GM21515 (cell line): Measurements from ENCODE around the gene PCTP.

ENCODE experiments used
- ATAC-seq: cut with Tn5 transposase; IDR thresholded peaks from one replicate; pipeline ENCODE4 v1.9.1; 2021; ENCODE audit not compliant: unreplicated experiment

The PCTP gene

DNA sequence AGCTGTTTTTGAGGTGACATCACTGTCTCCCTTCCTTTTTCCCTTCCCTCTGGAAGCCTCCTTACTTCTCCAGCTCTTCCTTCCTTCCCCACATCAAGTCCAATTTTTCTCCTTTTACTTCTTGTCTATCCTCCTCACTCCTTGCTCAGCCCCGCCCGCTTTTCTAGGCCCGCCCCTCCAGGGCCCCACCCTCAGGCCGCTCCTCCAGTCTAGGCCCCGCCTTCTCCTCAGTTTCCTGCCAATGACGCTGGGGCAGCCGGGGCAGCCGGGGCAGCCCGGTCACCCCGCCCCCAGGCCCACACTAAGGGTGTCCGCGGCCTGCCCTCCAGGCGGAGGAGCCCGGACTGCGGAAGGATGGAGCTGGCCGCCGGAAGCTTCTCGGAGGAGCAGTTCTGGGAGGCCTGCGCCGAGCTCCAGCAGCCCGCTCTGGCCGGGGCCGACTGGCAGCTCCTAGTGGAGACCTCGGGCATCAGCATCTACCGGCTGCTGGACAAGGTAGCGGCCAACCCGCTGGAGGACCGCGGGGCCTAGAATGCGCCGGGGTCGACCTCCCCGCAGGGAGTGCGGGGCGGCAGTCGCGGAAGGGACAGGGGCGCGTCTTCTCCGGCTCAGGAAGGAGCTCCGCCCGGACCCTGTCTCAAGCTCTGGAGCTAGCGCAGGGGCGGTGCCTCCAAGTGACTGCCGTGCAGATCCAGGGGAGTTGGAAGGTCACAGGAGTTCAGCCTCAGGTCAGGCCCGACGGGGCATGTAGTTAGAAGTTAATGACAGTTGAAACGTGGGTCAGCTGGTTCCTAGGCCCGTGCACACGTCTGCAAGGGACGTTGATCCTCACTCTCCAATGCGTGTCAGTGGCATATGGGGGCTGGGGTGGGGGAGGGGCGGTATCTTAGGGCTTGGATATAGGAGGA is at the start of gene PCTP:
TSS of gene PCTP (plus strand) at position 302 of the 908 bp plus-strand sequence. CDS start at position 355, 53 bp downstream.
- peak; percentile 99 for ATAC-seq

DNA sequence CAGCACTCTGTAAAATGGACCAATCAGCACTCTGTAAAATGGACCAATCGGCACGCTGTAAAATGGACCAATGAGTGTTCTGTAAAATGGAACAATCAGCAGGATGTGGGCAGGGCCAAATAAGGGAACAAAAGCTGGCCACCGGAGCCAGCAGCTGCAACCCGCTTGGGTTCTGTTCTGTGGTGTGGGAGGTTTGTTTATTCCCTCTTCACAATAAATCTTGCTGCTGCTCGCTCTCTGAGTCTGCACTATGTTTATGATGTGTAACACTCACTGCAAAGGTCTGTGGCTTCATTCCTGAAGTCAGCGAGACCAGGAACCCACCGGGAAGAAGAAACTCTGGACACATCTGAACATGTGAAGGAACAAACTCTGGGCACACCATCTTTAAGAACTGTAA is 48.7 kb upstream of the PCTP start:
- no peak for ATAC-seq

DNA sequence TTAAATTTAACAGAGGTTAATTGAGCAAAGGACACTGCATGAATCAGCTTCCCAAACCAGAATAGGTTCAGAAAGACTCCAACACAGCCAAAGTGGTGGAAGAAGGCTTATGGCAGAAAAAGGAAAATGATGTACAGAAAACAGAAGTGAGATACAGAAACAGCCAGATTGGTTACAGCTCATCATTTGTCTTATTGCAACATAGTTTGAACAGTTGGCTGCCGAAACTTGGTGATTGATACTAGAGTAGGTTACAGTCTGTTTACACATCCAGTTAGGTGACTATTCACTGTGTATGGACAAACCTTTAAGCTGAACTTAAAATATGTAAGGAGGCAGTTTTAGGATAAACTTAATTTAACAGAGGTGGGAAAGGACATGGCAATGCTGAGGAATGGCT is 46.5 kb upstream of the PCTP start:
- no peak for ATAC-seq

DNA sequence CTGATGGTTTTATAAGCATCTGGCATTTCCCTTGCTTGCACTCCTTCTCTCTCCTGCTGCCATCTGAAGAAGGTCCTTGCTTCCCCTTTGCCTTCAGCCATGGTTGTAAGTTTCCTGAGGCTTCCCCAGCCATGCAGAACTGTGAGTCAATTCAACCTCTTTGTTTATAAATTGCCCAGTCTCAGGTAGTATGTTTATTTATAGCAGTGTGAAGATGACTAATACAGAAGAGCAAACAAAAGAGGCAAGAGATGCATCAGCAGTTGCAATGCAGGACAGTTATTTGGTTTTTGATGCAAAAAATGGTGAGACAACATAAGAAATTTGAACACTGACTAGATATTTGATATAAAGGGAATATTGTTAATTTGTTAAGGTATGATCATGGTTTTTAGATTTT is 45.0 kb upstream of the PCTP start:
- ATAC-seq = no peak

DNA sequence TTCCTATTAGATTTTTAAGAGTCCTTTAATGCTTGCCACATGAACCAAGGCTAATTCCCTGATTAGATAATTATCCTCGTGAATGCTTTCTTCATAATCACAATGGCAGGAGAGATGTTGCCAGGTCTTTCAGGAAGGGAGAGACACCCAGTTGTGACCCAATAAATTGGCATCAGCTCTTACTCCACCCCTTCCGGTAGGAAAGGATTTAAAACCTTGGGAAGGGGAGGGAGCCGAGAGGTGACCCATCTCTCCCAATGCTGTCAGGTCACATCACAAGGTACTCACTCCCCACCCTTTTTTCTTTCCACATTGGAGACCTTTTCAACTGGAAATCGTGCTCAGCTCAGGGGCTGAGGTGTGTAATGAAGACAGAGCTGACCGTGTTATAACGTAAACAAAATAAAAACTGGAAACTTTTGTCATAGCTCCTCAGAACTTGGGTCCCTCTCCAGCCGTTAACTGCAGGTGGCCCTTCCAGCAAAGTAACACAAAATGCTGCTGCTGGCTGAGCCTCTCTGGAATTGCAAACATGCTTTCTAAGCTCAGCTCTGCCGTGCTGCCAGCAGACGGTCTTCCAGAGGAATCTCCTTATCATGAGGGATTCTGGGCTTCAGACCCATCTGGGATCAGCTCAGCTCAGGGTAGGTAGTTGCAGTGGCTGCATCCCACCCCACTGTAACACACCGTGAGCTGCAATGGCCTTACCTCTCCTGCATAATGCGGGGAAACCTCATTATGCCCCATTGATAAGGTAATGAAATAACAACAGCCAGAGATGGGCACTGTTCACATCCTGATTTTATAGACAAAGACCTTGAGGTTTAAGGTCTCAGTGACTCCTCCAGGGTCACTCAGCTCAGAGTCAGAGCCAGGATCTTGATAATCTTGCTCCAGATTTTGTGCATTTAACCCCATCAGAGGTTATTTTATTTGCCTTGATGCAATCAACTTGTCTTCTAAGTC is 43.8 kb upstream of the PCTP start:
- ATAC-seq = no peak

DNA sequence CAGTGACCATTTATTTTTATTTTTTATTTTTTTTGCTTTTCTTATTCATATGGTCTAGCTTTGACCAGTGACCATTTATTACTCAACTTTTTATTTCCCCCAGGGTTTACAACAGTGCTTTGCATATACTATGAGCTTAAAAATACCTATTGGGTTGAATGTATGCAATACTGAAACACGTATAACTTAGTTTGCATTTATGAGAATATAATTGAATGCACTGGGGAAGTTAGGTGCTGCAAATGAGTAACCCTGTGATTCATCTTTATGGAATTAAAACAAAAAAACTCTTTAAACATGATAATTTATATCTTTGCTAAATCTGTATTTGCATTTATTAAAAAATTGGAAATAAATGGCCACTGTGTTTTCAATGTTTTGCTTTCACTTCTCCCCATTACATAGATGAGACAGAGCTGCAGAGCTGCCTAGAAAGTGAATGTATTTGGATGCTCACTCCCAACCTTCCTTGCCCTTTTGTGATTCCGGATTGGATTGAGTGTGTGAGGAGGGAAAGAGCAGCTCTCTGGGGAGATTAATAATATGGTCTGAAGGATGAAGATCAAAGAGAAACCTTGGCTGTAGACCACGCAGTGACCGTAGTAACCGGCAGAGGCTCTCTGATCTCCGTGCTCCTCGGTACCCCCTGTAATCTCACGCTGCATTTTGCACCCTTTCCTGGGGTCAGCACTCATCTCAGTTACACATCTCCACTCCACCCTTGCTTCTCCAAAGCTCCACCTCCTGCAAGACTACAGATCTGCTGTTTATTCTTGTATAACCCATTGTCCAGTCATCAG is 42.5 kb upstream of the PCTP start:
- ATAC-seq = no peak

DNA sequence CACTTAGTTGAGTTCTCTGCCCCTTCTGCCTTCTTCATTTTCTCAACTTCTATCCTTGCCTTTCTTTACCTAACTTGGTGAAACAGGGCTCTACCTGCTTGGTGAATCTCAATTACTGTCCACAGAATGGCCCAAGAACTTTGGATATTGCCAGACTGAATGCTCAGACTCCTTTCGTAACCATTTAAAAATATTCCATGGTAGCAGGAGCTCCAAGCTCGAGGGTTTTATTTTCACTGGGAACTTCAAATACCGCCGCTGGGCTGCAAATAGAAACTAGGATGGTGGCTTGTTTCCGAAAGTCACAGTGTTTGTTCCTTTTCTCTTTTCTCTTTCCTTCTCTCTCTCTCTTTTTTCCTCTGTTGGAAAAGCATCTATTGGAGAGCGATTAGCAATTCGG is 41.4 kb upstream of the PCTP start:
- no peak for ATAC-seq

DNA sequence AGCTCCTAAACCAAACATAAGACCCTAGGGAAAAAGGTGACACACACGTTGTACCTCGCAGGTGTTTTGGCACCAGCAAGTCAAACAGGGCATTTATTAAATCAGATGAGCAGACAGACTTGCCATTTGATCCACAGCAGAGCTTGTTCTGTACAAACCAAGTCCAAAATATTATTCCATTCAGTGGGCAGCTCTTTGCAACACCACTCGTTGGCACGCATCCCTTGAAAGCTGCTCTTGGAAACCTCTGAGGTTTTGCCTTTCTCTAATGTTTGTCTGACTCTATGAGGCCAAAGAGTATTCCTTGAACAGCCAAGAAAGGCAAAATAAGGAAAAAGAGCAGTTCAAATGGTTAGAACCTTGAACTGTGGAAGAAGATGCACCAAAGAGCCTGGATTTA is 40.9 kb upstream of the PCTP start:
- no peak for ATAC-seq

DNA sequence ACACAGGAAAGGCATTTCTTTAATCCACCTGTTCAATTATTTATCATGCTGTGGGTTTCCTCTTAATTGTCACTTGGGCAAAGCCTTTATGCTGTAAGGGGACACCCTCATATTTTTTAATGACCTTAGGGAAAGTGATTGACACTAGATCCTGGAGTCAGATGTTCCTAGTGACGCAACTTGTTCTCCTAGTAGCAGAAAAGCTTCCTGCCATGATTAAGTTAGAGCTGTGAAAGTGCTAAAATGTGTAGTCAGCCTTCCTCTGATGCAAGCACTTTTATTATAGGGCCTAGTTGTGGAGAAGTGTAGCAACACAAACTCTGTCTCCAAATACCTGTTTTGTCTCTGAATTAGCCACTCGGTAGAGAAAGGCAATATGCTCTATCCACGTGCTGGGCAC is 40.4 kb upstream of the PCTP start:
- no peak for ATAC-seq

DNA sequence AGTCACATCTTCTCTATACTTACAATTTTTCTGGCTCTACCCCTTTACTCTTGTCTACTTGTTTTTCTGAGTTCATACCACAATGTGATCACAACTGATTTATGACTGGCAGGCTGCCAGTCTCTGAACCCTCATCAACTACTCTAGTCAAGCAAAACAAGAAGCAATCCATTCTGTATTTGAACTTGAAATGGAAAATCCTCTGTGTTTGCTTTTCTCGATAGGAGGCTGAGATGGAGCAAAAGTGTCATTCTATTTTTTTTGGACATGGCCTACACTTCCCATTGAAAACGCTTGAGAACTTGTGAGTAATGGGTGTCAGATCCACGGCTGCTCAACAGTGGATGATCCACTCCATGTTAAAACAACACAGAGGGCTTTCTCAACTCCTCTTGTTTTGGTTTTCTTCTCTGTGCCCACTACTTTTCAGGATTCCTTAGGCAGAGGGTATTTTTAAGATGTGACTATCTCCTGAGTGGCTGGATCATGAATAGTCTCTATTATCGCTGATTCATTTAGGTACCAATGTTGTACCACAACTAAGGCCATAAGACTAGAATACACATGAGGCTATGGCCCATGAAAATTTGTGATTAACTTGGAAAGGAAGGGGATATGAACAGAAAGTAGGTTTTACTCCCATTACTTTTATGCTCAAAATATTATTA is 39.9 kb upstream of the PCTP start:
- no peak for ATAC-seq

DNA sequence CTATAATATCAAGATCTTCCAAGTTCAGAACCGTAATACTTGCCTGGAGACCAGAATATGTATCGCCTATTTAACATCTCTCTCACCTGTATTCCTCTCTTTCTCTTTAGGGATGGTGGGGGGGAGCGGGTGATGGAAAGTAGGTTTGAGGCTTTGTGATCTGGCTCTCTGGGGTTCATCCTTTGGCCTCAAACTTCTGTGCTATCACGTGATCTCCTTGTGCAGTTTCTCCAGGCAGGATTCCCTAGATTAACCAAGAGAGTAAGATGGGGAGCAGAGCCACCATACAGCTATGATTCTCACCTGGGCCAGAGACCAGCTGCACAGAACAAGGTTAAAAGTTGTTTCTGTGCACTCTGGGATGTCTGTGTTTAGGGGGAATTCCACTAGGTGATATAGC is 33.4 kb upstream of the PCTP start:
- no peak for ATAC-seq

DNA sequence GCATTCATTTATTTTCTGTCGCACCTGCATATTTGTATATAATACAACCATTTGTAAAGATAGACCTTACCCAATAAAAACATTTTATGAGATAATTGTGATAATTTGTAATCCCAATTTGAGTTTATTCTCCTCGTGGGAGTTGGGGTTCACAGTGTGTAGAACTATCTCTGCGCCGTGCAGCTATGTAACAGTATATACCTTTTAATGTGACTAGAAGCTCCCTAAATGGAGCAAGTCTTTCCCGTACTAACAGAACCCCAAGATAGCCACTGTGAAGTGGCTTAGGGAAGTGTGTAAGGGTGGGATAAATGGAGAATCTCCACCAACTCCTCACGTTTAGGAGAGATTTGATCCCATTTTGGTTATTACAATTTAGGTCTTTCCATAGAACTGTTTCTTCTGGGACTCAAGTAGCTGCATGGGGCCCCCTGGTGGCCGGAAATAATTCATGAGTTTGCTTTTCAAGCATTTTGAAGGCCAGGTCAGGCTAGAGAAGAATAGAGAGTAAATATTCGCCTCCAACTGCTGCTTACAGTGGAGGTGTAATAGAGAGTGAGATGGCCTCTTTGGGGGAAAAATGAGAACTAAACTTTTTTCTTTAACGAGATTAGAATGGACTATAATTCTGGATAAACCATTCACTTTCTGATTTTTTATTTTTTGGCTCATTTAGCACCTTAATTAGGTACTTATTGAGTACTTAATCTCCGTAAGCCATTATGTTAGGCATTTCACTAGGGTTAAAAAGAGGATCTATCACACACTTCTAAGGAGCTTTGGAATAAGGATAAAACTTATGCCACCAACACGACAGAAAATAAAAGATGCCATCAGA is 32.7 kb upstream of the PCTP start:
- peak; percentile 59 for ATAC-seq

DNA sequence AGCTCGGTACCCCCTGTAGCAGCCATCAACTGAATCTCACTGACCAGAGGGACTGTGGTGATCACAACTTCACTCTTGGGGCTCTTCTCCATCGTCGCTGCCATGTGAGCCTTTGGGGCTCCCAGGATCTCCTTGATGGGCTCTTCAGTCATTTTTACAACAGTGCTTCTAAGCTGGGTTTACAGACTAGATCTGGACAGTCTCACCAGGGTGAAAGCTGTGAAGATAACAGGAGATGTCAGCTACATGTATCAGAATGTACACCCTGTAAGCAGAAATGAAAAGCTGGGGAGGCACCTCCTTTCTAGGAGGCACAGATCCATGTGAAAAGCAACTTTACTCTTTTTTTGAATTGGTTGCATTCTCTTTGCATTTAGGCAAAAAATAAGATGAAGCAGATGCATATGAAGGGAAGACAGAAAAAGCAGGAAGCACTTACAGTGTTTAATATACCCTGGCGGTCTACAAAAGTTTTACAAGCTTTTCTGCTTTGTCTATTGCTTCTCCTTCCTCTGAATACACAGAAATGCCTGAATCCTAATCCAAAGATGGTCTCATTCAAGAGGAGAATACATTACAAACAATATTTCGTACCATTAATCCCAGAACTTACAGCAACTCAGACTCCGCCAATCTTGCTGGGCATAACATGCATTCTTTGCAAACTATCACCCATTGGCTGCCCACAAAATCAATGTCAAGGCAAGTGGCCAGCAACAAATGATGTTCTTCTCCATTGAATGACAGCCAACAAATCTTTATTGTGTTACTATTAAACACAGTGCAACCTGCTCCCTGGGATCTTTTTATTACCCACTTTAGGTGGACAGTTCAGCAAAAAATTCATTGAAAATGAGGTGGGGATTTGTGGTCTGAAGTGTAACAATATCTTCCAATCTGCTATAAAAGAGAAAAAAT is 29.7 kb upstream of the PCTP start:
- no peak for ATAC-seq

DNA sequence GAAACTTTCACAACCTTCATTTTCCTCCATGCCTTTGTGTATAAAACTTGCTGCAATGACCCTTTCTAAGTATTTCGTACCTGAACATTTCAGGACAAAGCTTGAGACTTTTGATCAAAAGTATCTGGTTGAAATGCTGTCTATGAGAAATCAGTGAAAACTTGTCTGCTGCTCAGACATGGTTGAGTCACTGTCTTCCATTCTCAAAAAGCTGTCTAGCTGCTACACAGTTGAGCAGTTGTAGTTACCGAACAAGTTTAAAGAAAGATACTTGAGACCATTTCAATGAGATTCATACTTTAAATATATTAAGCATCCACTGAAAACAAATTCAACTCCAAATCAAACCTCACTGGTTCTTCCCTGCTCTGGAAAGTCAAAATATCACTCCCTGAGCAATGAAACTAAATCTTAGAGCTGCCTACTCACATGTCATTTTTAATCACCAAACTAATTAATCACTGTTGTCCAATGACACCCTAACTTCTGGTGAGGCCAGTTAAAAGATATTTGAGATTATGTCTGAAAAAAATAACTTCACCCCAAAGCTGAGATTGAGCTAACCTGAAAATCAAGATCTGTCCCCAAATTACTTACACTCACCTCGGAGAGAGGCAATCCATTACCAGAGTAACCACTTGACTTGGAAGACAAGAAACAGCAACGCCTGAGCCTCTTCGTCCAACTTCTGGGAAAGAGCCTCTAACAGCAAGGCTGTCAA is 28.7 kb upstream of the PCTP start:
- ATAC-seq = no peak

DNA sequence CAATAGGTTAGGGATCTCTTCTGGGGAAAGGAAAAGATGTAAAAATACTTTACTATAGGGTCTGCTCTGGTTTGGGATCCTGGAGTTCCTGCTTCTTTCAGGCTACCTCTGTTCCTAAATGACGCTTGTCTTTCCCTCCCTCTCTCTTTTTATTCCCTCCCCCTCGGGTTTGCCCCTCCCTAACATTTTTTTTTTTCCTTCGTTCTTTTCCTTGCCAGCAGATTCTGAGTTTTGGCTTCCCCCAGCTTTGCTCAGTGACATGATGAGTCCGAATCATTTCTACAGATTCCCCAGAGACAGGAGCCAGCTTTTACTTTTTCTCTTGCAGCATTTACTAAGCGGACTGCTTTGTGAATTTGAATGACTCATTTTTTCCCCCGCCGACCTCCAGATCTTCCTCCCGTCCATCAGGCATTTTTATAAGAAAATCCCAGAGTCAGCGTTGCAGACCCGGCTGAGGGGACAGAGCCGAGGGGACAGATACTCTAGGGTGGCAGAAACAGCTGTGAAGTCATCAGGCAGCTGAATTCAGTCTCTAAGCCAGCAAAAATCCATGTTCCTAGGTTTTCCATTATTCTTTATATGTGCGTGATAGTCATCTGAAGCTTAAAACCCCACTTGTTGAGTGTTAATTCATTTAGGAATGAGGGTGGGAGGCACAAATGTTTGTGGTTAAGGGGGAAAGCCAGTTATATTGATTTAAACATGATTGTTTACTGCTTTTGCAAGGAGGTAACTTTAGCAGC is 27.9 kb upstream of the PCTP start, which contains the start of gene TMEM100:
TSS of gene TMEM100 (minus strand) at position 123 of the 746 bp plus-strand sequence. CDS start 1,794 bp downstream, outside the sequence.
- no peak for ATAC-seq

DNA sequence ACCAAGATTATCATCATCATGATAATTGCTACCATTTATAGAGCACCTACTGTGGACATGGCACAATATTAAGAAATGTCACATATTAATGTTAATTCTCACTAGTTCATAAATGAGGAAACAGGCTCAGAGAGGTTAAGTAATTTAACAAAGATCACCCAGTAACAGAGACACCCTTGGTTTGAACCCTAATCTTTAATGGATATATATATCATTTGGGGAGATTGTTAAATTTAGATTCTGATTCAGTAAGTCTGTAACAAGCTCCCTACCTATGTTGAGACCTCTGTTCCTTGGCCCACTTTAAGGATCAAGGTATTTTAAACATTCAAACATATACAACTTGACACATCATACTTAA is 27.4 kb upstream of the PCTP start:
- no peak for ATAC-seq

DNA sequence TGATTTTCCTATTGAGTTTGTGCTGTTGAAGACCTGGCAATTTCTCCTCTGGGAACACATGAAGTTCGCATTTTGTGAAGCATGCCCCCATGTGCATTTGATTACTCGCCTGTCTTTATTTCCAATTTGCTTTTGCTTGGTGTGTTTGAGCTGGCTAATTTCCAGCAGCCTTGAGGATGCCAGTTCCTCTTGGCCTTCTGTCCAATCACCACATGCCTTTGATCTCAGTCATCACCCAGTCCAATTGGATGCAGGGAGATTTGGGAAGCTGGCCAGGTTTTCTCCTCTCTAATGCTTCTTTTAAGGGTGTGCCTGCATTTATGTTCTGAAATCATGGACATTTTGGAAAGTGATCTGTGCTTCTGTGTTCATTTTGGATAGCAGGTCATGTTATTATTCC is 24.4 kb upstream of the PCTP start:
- ATAC-seq = no peak
